Fibroblast of lung (primary cell): Measurements from ENCODE around the gene MCTP2. TPM values are rescaled to one million over a fixed set of nuclear protein-coding genes. Genes with fewer than 3 reads are reported as not detected.

ENCODE experiments used
- DNase-seq, 2 donors: peaks; one replicate each; pipeline versions ENCODE4 v3.0.0 to v3.0.0-alpha.2; 2010; ENCODE audit warnings: low read depth in 2 of 2
- H2AFZ ChIP-seq: 2 replicates; pipeline ENCODE4 v1.5.1; 2012; ENCODE audit warnings: low read length, control low read depth, inconsistent platforms
- H3K27ac ChIP-seq: 2 replicates; pipeline ENCODE4 v1.5.1; 2011; ENCODE audit warnings: low read length, control low read depth; ENCODE audit not compliant: insufficient read depth
- H3K27me3 ChIP-seq: 2 replicates; pipeline ENCODE4 v1.5.1; 2011; ENCODE audit warnings: mild to moderate bottlenecking, low read length; ENCODE audit not compliant: control insufficient read depth, insufficient read depth
- H3K36me3 ChIP-seq: 2 replicates; pipeline ENCODE4 v1.5.1; 2011; ENCODE audit warnings: low read length; ENCODE audit not compliant: control insufficient read depth, insufficient read depth
- H3K4me1 ChIP-seq: 2 replicates; pipeline ENCODE4 v1.5.1; 2011; ENCODE audit warnings: low read length; ENCODE audit not compliant: control insufficient read depth, insufficient read depth; ENCODE audit errors: extremely low read depth
- H3K4me2 ChIP-seq: 2 replicates; pipeline ENCODE4 v1.5.1; 2011; ENCODE audit warnings: low read length, control low read depth; ENCODE audit not compliant: insufficient read depth; ENCODE audit errors: extremely low read depth
- H3K4me3 ChIP-seq, 4 experiments: fragments of 200-600 bp in 1 of 4; sonication (generic) in 1 of 4; replicated peaks in 1 of 4; 2 replicates each; pipeline ENCODE4 v1.5.1; 2011 to 2016; ENCODE audit warnings: low read length in 4 of 4, low read depth in 3 of 4, mild to moderate bottlenecking in 3 of 4, control low read depth in 2 of 4, inconsistent platforms in 1 of 4, mixed read lengths in 1 of 4; ENCODE audit not compliant: insufficient read depth in 1 of 4; ENCODE audit errors: control extremely low read depth in 1 of 4
- H3K79me2 ChIP-seq: 2 replicates; pipeline ENCODE4 v1.5.1; 2012; ENCODE audit warnings: mild to moderate bottlenecking, low read length, inconsistent platforms; ENCODE audit not compliant: control insufficient read depth, insufficient read depth
- H3K9ac ChIP-seq: 2 replicates; pipeline ENCODE4 v1.5.1; 2011; ENCODE audit warnings: mild to moderate bottlenecking, low read length, control low read depth; ENCODE audit not compliant: insufficient read depth
- H3K9me3 ChIP-seq: 2 replicates; pipeline ENCODE4 v1.5.1; 2012; ENCODE audit warnings: low read depth, low read length; ENCODE audit not compliant: control insufficient read depth, insufficient read depth
- H4K20me1 ChIP-seq: 2 replicates; pipeline ENCODE4 v1.5.1; 2011; ENCODE audit warnings: low read length; ENCODE audit not compliant: control insufficient read depth, insufficient read depth; ENCODE audit errors: extremely low read depth
- EZH2 ChIP-seq: IDR thresholded peaks from 2 replicates; pipeline ENCODE4 v1.5.1; 2012; ENCODE audit warnings: low read length, control low read depth, mild to moderate bottlenecking; ENCODE audit errors: missing control alignments
- polyA plus RNA-seq, 2 donors: library from polyadenylated mRNA; depleted of rRNA in 1 of 2; stranded (reverse) in 1 of 2; unstranded in 1 of 2; fragments of >200 nt; gene quantifications; 2 replicates each; pipeline ENCODE4 v1.2.1, GENCODE V29; 2011 to 2012; ENCODE audit warnings: missing spikeins in 1 of 2
- total RNA-seq: library from RNA; depleted of rRNA; stranded (reverse); fragments of >200 nt; gene quantifications from 2 replicates; pipeline ENCODE4 v1.2.1, GENCODE V29; 2014
- TF ChIP-seq, protein P1 (sequence below), 2 donors: IDR thresholded peaks in 1 of 2; conservative IDR thresholded peaks in 1 of 2; 1 replicate in 1 of 2; 2 replicates in 1 of 2; pipeline ENCODE4 v1.5.1; 2011 to 2012; ENCODE audit warnings: low read length in 2 of 2, control low read depth in 1 of 2, inconsistent platforms in 1 of 2, low read depth in 1 of 2, mild to moderate bottlenecking in 1 of 2

MCTP2 gene
- total and polyA plus RNA-seq, 2 donors (not counting 1 experiment from before 2014, with no cell fraction given): 3.6 to 14.5 TPM

DNA sequence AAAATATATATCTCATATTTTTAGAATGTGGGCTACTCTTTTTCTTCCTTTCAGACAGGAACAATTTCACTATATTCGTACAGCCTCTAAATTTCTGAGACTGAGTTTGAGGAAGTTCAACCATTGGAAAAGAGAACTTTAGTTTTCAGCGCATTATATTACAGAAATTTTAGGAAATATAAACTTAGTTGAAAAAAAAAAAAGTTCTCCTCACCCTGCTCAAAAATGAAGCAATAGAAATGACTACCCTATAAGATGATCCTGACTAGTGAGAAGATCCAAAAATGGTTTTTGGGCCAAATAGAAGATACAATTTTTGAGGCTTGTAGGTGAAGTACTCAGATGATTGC lies 139.6 kb downstream of the MCTP2 start:
- Histone ChIP-seq H3K79me2 (no peaks in the 10 kb centered on the region), H2AFZ (no peak overlapping the region), H4K20me1 (no peaks in the 10 kb centered on the region), H3K4me2 (no peak overlapping the region), H3K9ac (no peak overlapping the region), H3K27ac (no peak overlapping the region), H3K9me3 (no peaks in the 10 kb centered on the region), H3K4me1 (no peaks in the 10 kb centered on the region), H3K27me3 (no peaks in the 10 kb centered on the region), H3K36me3 (no peaks in the 10 kb centered on the region), H3K4me3 (no peak overlapping the region)
- TF ChIP-seq, protein P1, sequence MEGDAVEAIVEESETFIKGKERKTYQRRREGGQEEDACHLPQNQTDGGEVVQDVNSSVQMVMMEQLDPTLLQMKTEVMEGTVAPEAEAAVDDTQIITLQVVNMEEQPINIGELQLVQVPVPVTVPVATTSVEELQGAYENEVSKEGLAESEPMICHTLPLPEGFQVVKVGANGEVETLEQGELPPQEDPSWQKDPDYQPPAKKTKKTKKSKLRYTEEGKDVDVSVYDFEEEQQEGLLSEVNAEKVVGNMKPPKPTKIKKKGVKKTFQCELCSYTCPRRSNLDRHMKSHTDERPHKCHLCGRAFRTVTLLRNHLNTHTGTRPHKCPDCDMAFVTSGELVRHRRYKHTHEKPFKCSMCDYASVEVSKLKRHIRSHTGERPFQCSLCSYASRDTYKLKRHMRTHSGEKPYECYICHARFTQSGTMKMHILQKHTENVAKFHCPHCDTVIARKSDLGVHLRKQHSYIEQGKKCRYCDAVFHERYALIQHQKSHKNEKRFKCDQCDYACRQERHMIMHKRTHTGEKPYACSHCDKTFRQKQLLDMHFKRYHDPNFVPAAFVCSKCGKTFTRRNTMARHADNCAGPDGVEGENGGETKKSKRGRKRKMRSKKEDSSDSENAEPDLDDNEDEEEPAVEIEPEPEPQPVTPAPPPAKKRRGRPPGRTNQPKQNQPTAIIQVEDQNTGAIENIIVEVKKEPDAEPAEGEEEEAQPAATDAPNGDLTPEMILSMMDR (conservative IDR thresholded peaks at IDR 0.05 in 1 of 2, IDR thresholded peaks at IDR 0.05 in 1 of 2; ENCODE audit: low read depth in 1 of 2, low read length in 2 of 2): no peak
- TF ChIP-seq EZH2: no peak
- no peak for DNase-seq

DNA sequence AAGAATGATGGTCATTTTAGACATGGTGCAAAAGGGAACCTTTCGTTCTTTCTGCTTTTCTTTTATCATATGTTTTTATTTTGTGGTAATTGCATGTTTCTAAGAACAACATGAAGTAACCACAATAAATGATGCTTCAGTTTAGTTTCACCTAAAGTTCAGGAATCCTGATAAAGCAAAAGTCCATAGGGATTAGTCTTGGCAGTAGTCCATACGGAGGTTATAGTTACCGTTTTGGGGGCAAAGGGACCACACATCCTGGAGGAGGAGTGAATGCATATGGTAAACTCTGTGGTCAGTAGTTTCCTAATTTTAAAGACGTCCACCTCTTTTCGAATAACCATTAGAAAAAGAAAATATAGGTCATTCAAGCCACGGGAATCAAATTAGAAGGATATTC lies 141.5 kb downstream of the MCTP2 start:
- H4K20me1 ChIP-seq: no peaks in the 10 kb centered on the region
- H3K9me3 ChIP-seq: no peaks in the 10 kb centered on the region
- H3K4me1 ChIP-seq: no peaks in the 10 kb centered on the region
- H3K27me3 ChIP-seq: no peaks in the 10 kb centered on the region
- H3K27ac ChIP-seq: no peak overlapping the region
- no peak overlapping the region for H3K4me2 ChIP-seq
- TF ChIP-seq EZH2: no peak
- TF ChIP-seq, protein P1 (conservative IDR thresholded peaks at IDR 0.05 in 1 of 2, IDR thresholded peaks at IDR 0.05 in 1 of 2; ENCODE audit: low read depth in 1 of 2, low read length in 2 of 2): no peak
- no peak overlapping the region for H2AFZ ChIP-seq
- no peak overlapping the region for H3K4me3 ChIP-seq
- no peak for DNase-seq
- no peak overlapping the region for H3K9ac ChIP-seq
- H3K79me2 ChIP-seq: no peaks in the 10 kb centered on the region
- H3K36me3 ChIP-seq: no peaks in the 10 kb centered on the region

DNA sequence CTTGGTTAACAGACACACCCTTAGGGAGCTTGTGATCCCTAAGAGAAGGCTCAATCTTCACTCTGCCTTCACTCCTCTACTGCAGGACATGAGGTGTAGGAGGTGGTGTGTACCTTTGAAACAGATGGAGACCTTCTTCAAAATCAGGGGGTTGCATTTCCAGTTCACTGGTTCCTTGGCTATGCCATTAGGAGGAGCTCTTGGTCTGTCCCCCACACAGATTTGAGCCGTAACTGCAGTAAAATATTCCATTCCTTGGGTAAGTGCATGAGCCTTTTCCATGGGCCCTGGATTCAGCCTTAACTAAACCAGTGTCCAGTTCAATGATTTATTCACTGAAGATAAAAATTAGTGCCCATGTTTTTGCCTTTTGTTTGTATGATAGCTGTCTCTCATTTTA lies 144.6 kb downstream of the MCTP2 start:
- no peaks in the 10 kb centered on the region for H3K9me3 ChIP-seq
- no peak overlapping the region for H3K9ac ChIP-seq
- no peaks in the 10 kb centered on the region for H3K36me3 ChIP-seq
- no peak overlapping the region for H2AFZ ChIP-seq
- H3K79me2 ChIP-seq: no peaks in the 10 kb centered on the region
- H3K27me3 ChIP-seq: no peaks in the 10 kb centered on the region
- H3K4me2 ChIP-seq: no peak overlapping the region
- no peaks in the 10 kb centered on the region for H4K20me1 ChIP-seq
- H3K4me3 ChIP-seq: no peak overlapping the region
- TF ChIP-seq EZH2: no peak
- TF ChIP-seq, protein P1 (conservative IDR thresholded peaks at IDR 0.05 in 1 of 2, IDR thresholded peaks at IDR 0.05 in 1 of 2; ENCODE audit: low read depth in 1 of 2, low read length in 2 of 2): peak in 1 of 2 donors; percentile 12
- no peak for DNase-seq
- H3K4me1 ChIP-seq: no peaks in the 10 kb centered on the region
- H3K27ac ChIP-seq: no peak overlapping the region
